ENCODE data around the gene YTHDC2.

YTHDC2 gene

GRCh38 chr5:113513384-113514288 is at the start of gene YTHDC2:
Gene YTHDC2 (plus strand): TSS chr5:113513694. CDS start chr5:113513896, 202 bp downstream.
- TF ChIP-seq CTCF (conservative IDR thresholded peaks at IDR 0.05; ENCODE audit: low read length) = peak; percentile 31
- peak; percentile 82 for DNase-seq (ENCODE audit: low read depth)
- peak within 1 kb of the TSS; percentile 78 for H3K4me3 ChIP-seq (ENCODE audit: low read length)

GRCh38 chr5:113474100-113474728 is 39.3 kb upstream of the YTHDC2 start:
- TF ChIP-seq CTCF (conservative IDR thresholded peaks at IDR 0.05; ENCODE audit: low read length) = no peak
- no peak overlapping the region for H3K4me3 ChIP-seq (ENCODE audit: low read length)
- no peak for DNase-seq (ENCODE audit: low read depth)

GRCh38 chr5:113478691-113479090 is 34.8 kb upstream of the YTHDC2 start:
- DNase-seq (ENCODE audit: low read depth) = no peak
- no peak overlapping the region for H3K4me3 ChIP-seq (ENCODE audit: low read length)

GRCh38 chr5:113480243-113480642 is 33.3 kb upstream of the YTHDC2 start:
- H3K4me3 ChIP-seq (ENCODE audit: low read length) = no peak overlapping the region
- no peak for TF ChIP-seq CTCF (conservative IDR thresholded peaks at IDR 0.05; ENCODE audit: low read length)
- DNase-seq (ENCODE audit: low read depth) = no peak

More at GRCh38 chr5:113478691-113479090, 34.8 kb upstream of the YTHDC2 start:
- no peak for TF ChIP-seq CTCF (conservative IDR thresholded peaks at IDR 0.05; ENCODE audit: low read length)

GRCh38 chr5:113487416-113487780 is 26.1 kb upstream of the YTHDC2 start:
- peak overlapping the region; percentile 86 for H3K4me3 ChIP-seq (ENCODE audit: low read length)
- TF ChIP-seq CTCF (conservative IDR thresholded peaks at IDR 0.05; ENCODE audit: low read length) = 0 out of 2 replicates have a peak, but pooled peaks have one; percentile 16
- DNase-seq (ENCODE audit: low read depth) = peak; percentile 11

- no peak for TF ChIP-seq CTCF (conservative IDR thresholded peaks at IDR 0.05; ENCODE audit: low read length)
- peak within 1 kb of the TSS; percentile 86 for H3K4me3 ChIP-seq (ENCODE audit: low read length)
- DNase-seq (ENCODE audit: low read depth) = peak; percentile 94
These were observed 25.5 kb upstream of the YTHDC2 start, which contains the start of gene MCC for GRCh38 chr5:113487781-113488644. Gene MCC (minus strand): TSS chr5:113488453.
